Prostate gland (tissue), 2 donors: Measurements from ENCODE around the gene RASSF4.

Experiments used
- CTCF ChIP-seq, 4 experiments: fragments of 200-600 bp in 2 of 4; fragments of 450-650 bp in 2 of 4; sonication (generic) in 2 of 4; IDR thresholded peaks; 1 replicate in 3 of 4; 2 replicates in 1 of 4; pipeline ENCODE4 v1.5.1; 2016 to 2019; ENCODE audit warnings: antibody characterized with exemption in 4 of 4, mild to moderate bottlenecking in 2 of 4, moderate library complexity in 2 of 4
- POLR2AphosphoS5 ChIP-seq: sonication (generic); formaldehyde crosslinking; IDR thresholded peaks from one replicate; pipeline ENCODE4 v1.6.1; 2017; ENCODE audit warnings: antibody characterized with exemption

GRCh38 chr10:44954042-44954441 is 5.6 kb upstream of the RASSF4 start:
- no peak for TF ChIP-seq CTCF (IDR thresholded peaks at IDR 0.05)
- TF ChIP-seq POLR2AphosphoS5 = no peak
